Stomach (tissue), 4 donors: ENCODE results near the gene NUMB.

Experiments used
- CTCF ChIP-seq, 7 experiments: fragments of 450-650 bp in 4 of 7; fragments of 200-600 bp in 3 of 7; sonication (generic) in 3 of 7; IDR thresholded peaks; one replicate each; pipeline ENCODE4 v1.5.1; 2016 to 2019; ENCODE audit warnings: antibody characterized with exemption in 7 of 7, control low read depth in 2 of 7, mild to moderate bottlenecking in 1 of 7
- POLR2A ChIP-seq, 4 donors: fragments of 450-650 bp; IDR thresholded peaks; one replicate each; pipeline ENCODE4 v1.6.1; 2016; ENCODE audit warnings: antibody characterized with exemption in 4 of 4, control low read depth in 2 of 4, mild to moderate bottlenecking in 1 of 4, moderate library complexity in 1 of 4
- POLR2AphosphoS5 ChIP-seq, 3 donors: sonication (generic); formaldehyde crosslinking; IDR thresholded peaks; one replicate each; pipeline ENCODE4 v1.6.1; 2016; ENCODE audit warnings: antibody characterized with exemption in 3 of 3

GRCh38 chr14:73392329-73393257 lies 65.8 kb downstream of the NUMB start:
- TF ChIP-seq POLR2A (IDR thresholded peaks at IDR 0.05) (no peak), CTCF (IDR thresholded peaks at IDR 0.05) (no peak), POLR2AphosphoS5 (IDR thresholded peaks at IDR 0.05) (no peak)
